Islet of Langerhans (tissue), 1 donor: ENCODE data around the gene IL20.

Experiments used
- FAIRE-seq: peaks from one replicate; lab custom pipeline; 2011; peaks lifted over from hg19 to GRCh38; lab: Jason Lieb, UNC

IL20 gene, protein sequence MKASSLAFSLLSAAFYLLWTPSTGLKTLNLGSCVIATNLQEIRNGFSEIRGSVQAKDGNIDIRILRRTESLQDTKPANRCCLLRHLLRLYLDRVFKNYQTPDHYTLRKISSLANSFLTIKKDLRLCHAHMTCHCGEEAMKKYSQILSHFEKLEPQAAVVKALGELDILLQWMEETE

GRCh38 chr1:206864939-206865671, at the start of gene IL20:
IL20 (plus strand) TSS chr1:206865623; CDS start chr1:206865853, 230 bp downstream.
- no peak for FAIRE-seq

DNA sequence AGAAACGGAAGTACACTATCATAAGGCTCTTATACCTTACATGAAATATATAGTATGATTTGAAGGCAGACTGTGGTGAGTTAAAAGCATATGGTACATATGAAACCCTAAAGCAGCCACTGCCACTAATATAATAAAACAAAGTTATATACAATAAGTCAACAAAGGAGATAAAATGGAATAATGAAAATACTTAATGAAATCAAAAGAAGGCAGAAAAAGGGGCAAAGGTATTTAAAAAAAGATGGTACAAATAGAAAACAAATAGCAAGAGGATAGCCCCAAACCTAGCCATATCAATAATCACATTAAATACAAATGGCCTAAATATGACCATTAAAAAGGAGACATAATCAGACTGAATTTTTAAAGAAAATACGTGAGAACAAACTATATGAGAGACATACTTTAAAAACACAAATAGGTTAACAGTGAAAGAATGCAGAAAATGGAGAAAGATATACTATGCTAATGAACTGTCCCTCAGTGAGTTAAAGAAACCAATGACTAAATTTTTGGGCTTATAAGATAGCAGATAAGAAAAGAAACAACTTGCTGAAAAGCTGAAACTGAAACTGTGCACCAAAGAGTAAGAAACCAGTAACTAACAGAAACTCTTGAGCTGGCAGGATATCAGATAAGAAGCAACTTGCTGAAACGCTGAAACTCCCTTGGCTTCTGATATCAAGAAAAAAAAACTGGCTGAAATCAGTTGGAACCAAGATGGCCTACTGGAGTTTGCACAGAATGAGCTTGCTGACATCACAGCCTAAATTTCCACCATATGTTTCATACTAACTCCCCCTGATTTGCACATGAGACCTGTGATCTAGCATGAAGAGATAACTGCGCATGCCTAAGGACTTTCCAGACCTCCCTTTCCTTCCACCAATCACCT, 48.8 kb upstream of the IL20 start:
- FAIRE-seq: no peak

- FAIRE-seq: no peak
These were observed 43.9 kb upstream of the IL20 start for GRCh38 chr1:206821493-206821892.

DNA sequence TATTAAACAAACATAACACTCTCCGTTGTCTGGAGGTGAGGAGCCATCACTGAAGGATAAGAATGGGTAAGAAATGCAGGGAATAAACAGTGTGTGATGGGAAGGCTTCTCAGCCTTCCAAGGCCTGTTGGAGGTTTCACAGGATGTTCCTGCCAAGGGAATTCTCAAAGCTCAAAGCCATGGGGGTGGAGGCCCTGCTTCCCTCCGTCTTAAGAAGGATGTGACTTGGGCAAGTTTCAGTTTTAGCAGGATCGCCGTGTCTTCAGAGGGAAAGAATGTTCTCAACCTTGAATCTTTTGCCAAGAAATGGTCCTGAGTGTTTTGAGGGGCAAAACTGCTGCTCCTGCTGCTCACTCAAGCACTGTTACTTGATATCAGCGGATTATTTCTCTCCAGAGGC, 41.7 kb upstream of the IL20 start:
- FAIRE-seq: no peak

DNA sequence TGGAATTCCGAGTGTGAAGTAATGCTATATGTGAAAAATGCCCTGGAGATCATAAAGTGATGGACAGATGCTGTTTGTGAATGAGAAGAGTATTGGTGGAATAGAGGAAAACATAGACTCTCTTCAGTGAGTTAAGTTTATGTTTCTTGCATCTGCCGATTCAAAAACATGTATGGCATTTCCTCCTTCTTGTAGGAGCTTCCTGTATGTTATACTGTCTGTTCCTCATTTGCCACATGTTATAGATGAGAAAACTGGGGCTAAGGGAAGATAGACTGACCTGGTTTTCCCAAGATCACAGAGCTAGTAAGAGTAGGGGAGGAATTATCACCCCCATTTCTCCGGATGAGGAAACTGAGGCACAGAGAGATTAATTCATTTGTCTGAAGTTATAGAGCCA, 41.1 kb upstream of the IL20 start:
- no peak for FAIRE-seq

DNA sequence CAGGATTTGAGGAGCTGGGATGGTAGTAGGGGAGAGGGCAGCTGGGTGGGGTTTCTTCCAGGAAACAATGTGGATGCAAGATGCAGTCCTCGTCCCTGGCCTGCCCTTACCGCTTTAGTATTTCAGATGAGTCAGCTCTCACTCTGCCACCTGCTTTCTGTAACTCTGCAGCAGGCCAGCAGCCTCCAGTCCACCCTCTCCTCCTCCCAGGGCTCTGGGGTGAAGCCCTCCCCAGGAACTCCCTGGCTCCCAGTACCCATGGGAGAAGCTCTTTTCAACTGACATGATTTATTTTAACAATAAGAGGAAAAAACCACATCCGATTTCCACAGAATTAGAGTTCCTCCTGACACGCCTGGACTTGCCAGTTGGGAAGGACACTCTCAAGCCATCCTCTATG, 39.0 kb upstream of the IL20 start:
- FAIRE-seq: no peak

GRCh38 chr1:206828061-206828460, 37.4 kb upstream of the IL20 start:
- FAIRE-seq: no peak

GRCh38 chr1:206828765-206829164, 36.7 kb upstream of the IL20 start:
- FAIRE-seq: no peak

DNA sequence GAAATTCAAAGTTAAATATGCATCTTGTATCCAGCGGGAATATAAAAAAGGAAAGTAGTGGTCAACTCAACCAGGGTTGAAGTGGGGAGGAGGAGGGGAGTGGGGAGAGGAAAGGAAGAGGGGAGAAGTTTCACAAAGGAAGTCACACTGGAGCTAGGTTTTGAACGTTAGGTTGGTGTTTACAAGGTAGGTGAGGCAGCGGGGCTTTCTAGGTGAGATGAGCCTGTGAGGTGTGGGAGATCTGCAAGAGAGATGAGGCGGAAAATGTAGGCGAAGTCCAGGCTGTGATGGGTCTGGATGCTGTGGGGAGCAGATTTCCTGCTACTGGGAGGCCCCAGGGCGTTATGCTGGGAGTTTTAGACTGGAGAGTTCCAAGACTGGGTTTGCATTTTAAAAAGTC, 36.1 kb upstream of the IL20 start:
- FAIRE-seq: no peak

GRCh38 chr1:206829875-206830274, 35.5 kb upstream of the IL20 start:
- FAIRE-seq: no peak

DNA sequence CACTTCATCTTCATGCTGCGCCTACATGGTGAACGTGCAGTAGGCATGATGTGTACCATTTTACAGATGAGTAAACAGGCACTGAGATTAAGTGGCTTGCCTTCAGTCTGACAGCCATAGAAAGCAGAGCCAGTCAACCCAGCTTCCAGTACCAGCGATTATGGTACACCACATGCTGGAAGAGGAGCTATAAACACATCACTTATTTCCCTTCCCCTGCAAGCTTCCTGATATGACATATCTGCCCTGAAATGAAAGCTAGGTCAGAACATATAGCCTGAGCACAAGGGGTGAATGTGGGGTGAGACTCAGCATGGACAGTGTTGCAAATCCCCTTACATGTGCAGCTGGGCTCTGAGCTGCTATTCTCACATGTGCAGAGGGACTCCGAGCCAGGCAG, 33.8 kb upstream of the IL20 start:
- no peak for FAIRE-seq

- FAIRE-seq: no peak
These were observed 33.0 kb upstream of the IL20 start for GRCh38 chr1:206832352-206832880.

- no peak for FAIRE-seq
These were observed 32.2 kb upstream of the IL20 start for GRCh38 chr1:206833106-206833680.

DNA sequence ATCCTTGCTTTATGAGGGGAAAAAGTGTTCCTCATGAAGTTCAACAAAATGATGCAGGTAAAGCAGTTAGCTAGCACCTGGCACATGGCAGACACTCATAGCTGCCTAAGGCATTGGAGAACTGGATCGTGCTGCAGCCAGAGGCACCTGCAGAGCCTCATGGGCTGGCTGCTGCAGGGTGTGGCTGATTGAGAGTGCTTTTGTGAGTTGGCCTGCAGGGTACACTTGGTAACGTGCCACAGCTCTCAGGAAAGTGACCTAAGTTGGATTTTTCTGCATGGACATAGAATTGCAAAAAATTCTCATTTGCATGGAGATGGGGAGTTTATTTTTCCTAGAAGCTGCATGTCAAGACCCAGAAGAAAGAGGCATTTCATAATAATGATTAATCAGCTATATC, 31.6 kb upstream of the IL20 start:
- no peak for FAIRE-seq

GRCh38 chr1:206834217-206834616, 31.2 kb upstream of the IL20 start:
- no peak for FAIRE-seq

DNA sequence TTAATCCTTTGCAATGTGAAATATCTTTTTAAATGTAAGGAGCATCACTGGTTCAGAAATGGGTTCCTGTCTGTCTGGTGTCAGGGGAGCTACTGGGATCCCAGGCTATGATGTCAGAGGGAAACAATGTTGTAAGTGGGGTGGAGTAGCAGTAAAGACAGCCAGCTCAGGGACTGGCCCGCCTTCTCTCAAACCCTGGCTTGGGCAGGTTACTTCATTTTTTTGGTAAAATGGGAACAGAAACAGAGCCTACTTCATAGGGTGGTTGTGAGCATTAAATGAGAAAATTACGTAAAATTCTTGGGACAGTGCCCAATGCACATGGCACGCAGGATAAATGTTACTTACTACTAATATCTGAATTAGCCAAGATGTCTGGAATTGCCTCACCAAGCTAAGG, 30.7 kb upstream of the IL20 start:
- no peak for FAIRE-seq

DNA sequence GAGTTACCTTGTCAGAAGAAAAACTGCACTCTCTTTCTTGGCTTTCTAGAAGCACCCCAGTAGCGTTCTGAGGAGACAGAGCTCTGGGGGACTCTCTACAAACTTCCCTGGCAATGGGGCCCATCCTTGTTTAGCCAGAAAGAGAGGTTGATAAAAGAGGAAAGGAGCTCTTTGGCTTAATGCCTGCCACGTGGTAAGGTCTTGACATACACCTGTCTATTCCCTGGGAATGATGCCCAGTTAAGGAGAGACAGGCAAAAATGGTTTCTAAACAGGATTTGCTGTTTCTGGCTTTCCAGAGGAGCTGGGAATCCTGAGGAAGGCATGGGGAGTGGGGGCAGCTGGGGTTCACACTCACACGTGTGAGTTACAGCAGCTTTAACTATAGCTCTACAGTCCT, 30.2 kb upstream of the IL20 start:
- FAIRE-seq: no peak

GRCh38 chr1:206836111-206836510, 29.3 kb upstream of the IL20 start:
- no peak for FAIRE-seq

DNA sequence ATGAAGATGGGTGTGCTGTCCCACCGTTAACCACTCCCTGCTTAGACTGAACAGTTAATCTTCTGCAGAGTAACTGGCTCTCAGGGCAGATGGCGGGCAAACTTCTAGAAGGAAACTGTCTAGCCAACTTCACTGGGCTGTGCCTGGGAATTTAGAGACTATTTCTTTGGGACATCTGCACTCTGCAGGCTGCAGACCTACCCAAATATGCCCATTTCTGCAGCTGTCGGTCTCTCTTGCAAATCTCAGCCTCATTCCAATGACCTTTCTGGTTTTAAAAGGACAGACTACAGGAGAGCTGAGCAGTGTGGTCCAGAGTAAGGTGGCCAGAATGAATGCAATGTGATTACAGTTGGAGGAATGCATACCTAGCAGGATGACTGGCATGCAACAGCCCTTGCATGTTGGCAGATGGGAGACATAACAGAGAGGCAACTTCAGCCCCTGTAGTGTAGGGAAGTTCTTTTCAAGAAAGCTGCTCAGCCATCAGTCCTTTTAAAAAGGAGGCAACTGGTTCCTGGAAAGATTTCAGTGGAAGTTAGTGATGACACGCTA, 26.3 kb upstream of the IL20 start:
- FAIRE-seq: no peak

DNA sequence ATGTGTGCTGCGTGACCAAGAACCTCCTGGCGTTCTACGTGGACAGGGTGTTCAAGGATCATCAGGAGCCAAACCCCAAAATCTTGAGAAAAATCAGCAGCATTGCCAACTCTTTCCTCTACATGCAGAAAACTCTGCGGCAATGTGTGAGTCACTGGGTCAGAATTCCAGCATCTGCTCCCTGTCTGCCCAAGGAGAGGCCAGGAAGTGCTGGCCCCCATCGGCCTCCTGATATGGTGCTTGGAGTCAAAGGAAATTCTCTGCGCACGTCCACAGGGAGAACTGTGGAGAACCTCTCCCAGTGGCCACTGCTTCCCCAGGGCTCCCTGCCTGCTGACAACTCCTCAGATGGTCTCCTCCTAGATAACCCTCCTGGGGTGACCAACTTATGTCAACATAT, 25.6 kb upstream of the IL20 start:
- no peak for FAIRE-seq

GRCh38 chr1:206841609-206842323, 23.7 kb upstream of the IL20 start:
- FAIRE-seq: no peak

- no peak for FAIRE-seq
These were observed 22.6 kb upstream of the IL20 start for GRCh38 chr1:206842854-206843253.
